ENCODE results near the gene ACMSD. TPM values are rescaled to one million over a fixed set of nuclear protein-coding genes. Genes with fewer than 3 reads are reported as not detected.

The ACMSD gene

Small RNAs within 50 kb of the gene (small RNA-seq; reads per million reads assigned to genes)
- gene AC110620.1 (not detected), gene MIR5590 (not detected)

All from skeletal muscle satellite cell (primary cell).